NCI-H2081 treated with DMSO at 0.1 percent for 48 hours (cell line): ENCODE results near the gene AQR.
"Not testable (repeated sequence)": the region's sequence is repeated elsewhere in the genome, so short reads cannot be mapped to it uniquely, and the experiment has no call there.

Experiments used
- DNase-seq: peaks from one replicate; lab custom pipeline; 2025; lab: John Stamatoyannopoulos, UW

AQR gene

DNA sequence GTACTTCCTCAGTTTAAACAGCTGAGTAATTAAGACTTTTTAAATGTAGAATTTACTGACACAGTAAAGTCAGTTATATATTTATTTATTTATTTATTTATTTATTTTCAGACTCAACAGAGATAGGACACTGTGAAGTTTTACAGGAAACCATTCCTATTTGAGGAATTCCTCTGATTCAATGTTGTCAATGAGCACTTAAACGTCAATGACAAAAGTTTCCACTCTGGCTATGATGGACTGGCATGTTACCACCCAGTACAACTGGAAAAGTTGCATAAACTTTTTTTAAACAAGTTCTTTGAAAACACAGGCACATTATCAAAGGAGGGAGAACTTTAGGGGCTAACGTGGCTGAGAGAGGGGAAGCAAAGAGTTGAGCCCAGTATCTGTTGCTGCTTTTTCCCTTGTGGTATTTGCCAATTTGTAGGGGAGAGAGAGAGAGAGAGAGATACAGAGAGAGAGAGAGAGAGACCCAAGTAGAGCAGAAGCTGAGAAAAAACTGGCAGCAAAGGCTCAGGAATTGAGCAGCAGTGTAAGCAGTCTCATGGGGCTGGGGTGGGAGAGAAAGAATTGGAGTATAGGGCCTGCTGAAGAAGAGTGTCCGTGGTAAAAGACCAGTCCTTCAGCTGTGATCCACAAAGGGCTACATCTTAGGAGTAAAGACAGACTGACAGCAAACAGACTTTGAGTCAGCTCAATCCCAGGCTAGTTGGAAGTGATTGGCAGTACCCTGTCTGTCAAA is 155.9 kb downstream of the AQR start:
- no peak for DNase-seq

DNA sequence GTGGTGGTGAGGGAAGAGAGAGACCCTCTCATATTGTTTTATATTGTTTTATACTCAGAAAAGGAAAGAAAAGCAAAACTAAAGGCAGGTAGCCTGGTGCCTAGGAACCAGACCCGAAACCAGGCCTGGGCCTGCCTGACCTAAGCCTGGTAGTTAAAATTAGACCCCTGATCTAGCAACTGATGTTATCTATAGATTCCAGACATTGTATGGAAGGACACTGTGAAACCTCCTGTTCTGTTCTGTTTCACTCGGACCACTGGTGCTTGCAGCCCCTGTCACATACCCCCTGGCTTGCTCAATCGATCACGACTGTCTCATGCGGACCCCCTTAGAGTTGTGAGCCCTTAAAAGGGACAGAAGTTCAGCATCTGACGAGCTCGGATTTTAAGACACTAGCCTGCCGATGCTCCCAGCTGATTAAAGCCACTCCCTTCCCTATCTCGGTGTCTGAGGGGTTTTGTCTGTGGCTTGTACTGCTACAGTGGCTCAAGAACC is 156.6 kb downstream of the AQR start:
- not testable (repeated sequence) for DNase-seq

DNA sequence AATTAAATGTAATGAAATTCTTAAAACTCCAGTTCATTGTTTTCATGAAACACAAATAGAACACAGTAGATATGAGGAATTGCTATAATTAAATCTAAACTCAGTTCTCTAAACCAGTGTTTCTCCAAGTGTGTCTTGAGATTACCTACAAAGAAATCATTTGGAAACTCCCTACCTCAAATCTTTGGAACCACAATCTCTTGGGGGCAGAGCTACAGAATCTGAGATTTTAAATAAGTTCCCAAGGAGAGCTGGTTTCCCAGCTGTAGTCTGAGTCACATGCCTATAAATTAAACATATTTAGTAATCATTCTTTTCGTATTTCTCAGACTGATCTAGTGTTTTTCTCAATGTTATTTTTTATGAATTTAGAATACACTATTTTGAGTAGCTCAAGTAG is 157.2 kb downstream of the AQR start:
- no peak for DNase-seq

- DNase-seq, result no peak
Measured at GRCh38 chr15:34810443-34811129, 159.0 kb downstream of the AQR start.

GRCh38 chr15:34809186-34809585 is 160.4 kb downstream of the AQR start:
- DNase-seq, result no peak

DNA sequence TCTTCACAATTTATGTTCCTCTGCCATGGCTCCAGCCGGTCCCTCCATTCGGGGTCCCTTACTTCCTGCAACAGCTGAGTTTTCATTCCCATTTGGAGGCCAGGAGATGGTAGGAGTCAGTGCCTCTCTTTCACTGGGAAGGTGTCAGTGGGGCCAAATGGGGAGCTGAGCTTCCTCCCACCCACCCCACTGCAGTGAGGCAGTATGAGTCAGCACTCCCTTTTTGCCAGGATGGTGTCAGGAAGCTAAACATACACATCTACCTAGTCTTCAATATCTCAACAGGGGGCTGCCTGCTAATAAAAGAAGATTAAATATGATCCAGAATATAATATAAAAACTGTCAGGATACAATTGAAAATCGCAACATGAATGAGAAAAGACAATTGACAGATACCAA is 161.5 kb downstream of the AQR start:
- DNase-seq, result no peak

DNA sequence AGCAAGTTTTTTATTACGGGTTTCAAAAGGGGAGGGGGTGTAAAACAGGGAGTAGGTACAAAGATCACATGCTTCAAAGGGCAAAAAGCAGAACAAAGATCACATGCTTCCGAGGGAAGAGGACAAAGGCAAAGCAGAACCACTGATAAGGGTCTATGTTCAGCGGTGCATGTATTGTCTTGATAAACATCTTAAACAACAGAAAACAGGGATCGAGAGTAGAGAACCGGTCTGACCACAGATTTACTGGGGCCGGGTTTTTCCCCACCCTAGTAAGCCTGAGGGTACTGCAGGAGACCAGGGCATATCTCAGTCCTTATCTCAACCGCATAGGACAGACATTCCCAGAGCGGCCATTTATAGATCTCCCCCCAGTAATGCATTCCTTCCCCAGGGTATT is 162.3 kb downstream of the AQR start:
- DNase-seq, result not testable (repeated sequence)

DNA sequence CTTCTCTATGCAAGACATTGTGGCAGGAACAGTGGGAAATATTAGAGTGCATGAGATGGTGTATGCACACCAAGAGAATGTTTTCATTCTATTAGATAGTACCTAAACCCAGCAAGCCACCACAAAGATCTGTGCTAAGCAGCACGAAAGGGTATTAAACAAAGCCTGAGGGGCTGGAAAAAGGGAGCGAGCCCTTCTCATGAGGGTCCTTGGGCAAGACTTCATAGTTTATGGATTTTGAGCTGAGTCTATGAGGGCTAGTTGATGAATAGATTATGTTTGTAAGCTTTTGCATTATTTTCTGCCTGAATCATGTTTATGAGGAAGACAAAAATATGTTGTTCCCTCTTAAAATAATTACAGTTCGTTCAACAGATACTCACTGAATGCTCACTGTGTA is 164.8 kb downstream of the AQR start:
- no peak for DNase-seq

DNA sequence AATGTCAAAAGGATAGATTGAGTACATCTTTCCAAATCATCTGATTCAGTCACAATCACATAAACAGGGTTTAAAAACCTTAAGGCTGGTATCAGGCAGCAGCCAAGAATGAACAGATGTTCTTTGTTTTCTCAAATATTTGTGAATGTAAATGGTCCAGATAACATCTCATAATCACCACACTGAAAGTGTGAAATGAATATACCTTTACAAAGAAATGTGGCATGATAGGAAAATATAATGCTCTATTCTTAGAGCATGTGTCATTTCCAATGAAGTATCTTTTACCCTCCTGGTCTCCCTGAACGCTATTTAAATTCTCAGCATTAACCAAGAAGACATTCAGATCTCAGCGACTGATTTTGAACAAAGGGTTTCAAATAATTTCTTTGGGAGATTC is 165.4 kb downstream of the AQR start:
- no peak for DNase-seq

GRCh38 chr15:34802803-34803750 is 166.5 kb downstream of the AQR start:
- no peak for DNase-seq

DNA sequence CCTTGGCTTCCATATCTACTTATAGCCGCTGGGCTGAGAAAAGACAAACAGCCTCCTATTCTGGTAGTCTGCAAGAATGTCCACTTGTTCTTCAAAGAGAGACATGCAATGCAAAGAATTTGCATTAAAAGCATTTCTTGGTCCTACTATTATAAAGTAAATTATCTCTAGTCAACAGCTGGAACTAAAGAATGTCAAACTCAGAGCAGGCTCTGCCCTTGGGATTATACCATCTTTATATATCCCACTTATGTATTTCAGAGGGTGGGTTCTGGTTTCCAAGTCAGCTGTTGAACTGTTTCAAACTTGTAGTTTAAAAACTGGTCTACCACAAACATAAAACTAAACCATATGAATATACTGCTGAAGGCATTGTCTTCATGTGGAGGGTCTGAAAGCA is 167.2 kb downstream of the AQR start:
- DNase-seq, result no peak
